ENCODE data around the gene SVOP.

Gene SVOP

GRCh38 chr12:108959748-108960655, 60.9 kb downstream of the SVOP start:
- H3K27ac ChIP-seq (ENCODE audit: low read depth, low read length) = no peak overlapping the region
- H3K4me3 ChIP-seq (ENCODE audit: low read depth, low read length) = no peak overlapping the region
- H3K36me3 ChIP-seq (ENCODE audit: insufficient read depth, low read length) = no peaks in the 10 kb centered on the region
- H3K79me2 ChIP-seq (ENCODE audit: control insufficient read depth, insufficient read depth, low read length, unreplicated experiment) = no peaks in the 10 kb centered on the region
- no peaks in the 10 kb centered on the region for H3K4me1 ChIP-seq (ENCODE audit: control insufficient read depth, insufficient read depth, low read length, unreplicated experiment)
- no peak overlapping the region for H2AFZ ChIP-seq (ENCODE audit: low read length, unreplicated experiment)
- peaks cover 37% of the 10 kb centered on the region for H3K27me3 ChIP-seq (ENCODE audit: insufficient read depth, low read length)

GRCh38 chr12:108955225-108955835, 65.5 kb downstream of the SVOP start:
- H3K27ac ChIP-seq (ENCODE audit: low read depth, low read length) = no peak overlapping the region
- H3K27me3 ChIP-seq (ENCODE audit: insufficient read depth, low read length) = peaks cover 34% of the 10 kb centered on the region
- H3K79me2 ChIP-seq (ENCODE audit: control insufficient read depth, insufficient read depth, low read length, unreplicated experiment) = no peaks in the 10 kb centered on the region
- H3K36me3 ChIP-seq (ENCODE audit: insufficient read depth, low read length) = no peaks in the 10 kb centered on the region
- no peak overlapping the region for H3K4me3 ChIP-seq (ENCODE audit: low read depth, low read length)
- H3K4me1 ChIP-seq (ENCODE audit: control insufficient read depth, insufficient read depth, low read length, unreplicated experiment) = no peaks in the 10 kb centered on the region
- no peak overlapping the region for H2AFZ ChIP-seq (ENCODE audit: low read length, unreplicated experiment)

GRCh38 chr12:108950991-108951739, 69.7 kb downstream of the SVOP start:
- Histone ChIP-seq H3K4me1 (ENCODE audit: control insufficient read depth, insufficient read depth, low read length, unreplicated experiment) (no peaks in the 10 kb centered on the region), H3K27me3 (ENCODE audit: insufficient read depth, low read length) (peaks cover 12% of the 10 kb centered on the region), H3K79me2 (ENCODE audit: control insufficient read depth, insufficient read depth, low read length, unreplicated experiment) (no peaks in the 10 kb centered on the region), H3K36me3 (ENCODE audit: insufficient read depth, low read length) (no peaks in the 10 kb centered on the region), H2AFZ (ENCODE audit: low read length, unreplicated experiment) (peak overlapping the region; percentile 86), H3K4me3 (ENCODE audit: low read depth, low read length) (peak overlapping the region; percentile 47; the same call in 1 of the 2 replicates), H3K27ac (ENCODE audit: low read depth, low read length) (no peak overlapping the region)

GRCh38 chr12:108949976-108950375, 70.9 kb downstream of the SVOP start:
- Histone ChIP-seq H3K79me2 (ENCODE audit: control insufficient read depth, insufficient read depth, low read length, unreplicated experiment) (no peaks in the 10 kb centered on the region), H2AFZ (ENCODE audit: low read length, unreplicated experiment) (no peak overlapping the region), H3K36me3 (ENCODE audit: insufficient read depth, low read length) (no peaks in the 10 kb centered on the region), H3K27ac (ENCODE audit: low read depth, low read length) (no peak overlapping the region), H3K4me3 (ENCODE audit: low read depth, low read length) (no peak overlapping the region), H3K4me1 (ENCODE audit: control insufficient read depth, insufficient read depth, low read length, unreplicated experiment) (no peaks in the 10 kb centered on the region), H3K27me3 (ENCODE audit: insufficient read depth, low read length) (peaks cover 8% of the 10 kb centered on the region; the same call in 1 of the 2 replicates)

- no peak overlapping the region for H2AFZ ChIP-seq (ENCODE audit: low read length, unreplicated experiment)
- no peak overlapping the region for H3K27ac ChIP-seq (ENCODE audit: low read depth, low read length)
- no peaks in the 10 kb centered on the region for H3K4me1 ChIP-seq (ENCODE audit: control insufficient read depth, insufficient read depth, low read length, unreplicated experiment)
- no peaks in the 10 kb centered on the region for H3K79me2 ChIP-seq (ENCODE audit: control insufficient read depth, insufficient read depth, low read length, unreplicated experiment)
- no peaks in the 10 kb centered on the region for H3K27me3 ChIP-seq (ENCODE audit: insufficient read depth, low read length)
- H3K4me3 ChIP-seq (ENCODE audit: low read depth, low read length) = no peak overlapping the region
- no peaks in the 10 kb centered on the region for H3K36me3 ChIP-seq (ENCODE audit: insufficient read depth, low read length)
Observed at GRCh38 chr12:108948367-108948766, 72.5 kb downstream of the SVOP start.

GRCh38 chr12:108947097-108947496, 73.8 kb downstream of the SVOP start:
- H3K27ac ChIP-seq (ENCODE audit: low read depth, low read length) = no peak overlapping the region
- no peaks in the 10 kb centered on the region for H3K27me3 ChIP-seq (ENCODE audit: insufficient read depth, low read length)
- H3K79me2 ChIP-seq (ENCODE audit: control insufficient read depth, insufficient read depth, low read length, unreplicated experiment) = no peaks in the 10 kb centered on the region
- H3K4me1 ChIP-seq (ENCODE audit: control insufficient read depth, insufficient read depth, low read length, unreplicated experiment) = no peaks in the 10 kb centered on the region
- no peak overlapping the region for H3K4me3 ChIP-seq (ENCODE audit: low read depth, low read length)
- H3K36me3 ChIP-seq (ENCODE audit: insufficient read depth, low read length) = no peaks in the 10 kb centered on the region
- no peak overlapping the region for H2AFZ ChIP-seq (ENCODE audit: low read length, unreplicated experiment)

- H2AFZ ChIP-seq (ENCODE audit: low read length, unreplicated experiment) = no peak overlapping the region
- H3K4me1 ChIP-seq (ENCODE audit: control insufficient read depth, insufficient read depth, low read length, unreplicated experiment) = no peaks in the 10 kb centered on the region
- no peak overlapping the region for H3K27ac ChIP-seq (ENCODE audit: low read depth, low read length)
- peaks cover 57% of the 10 kb centered on the region for H3K27me3 ChIP-seq (ENCODE audit: insufficient read depth, low read length)
- H3K79me2 ChIP-seq (ENCODE audit: control insufficient read depth, insufficient read depth, low read length, unreplicated experiment) = no peaks in the 10 kb centered on the region
- H3K36me3 ChIP-seq (ENCODE audit: insufficient read depth, low read length) = no peaks in the 10 kb centered on the region
- H3K4me3 ChIP-seq (ENCODE audit: low read depth, low read length) = no peak overlapping the region
Observed at GRCh38 chr12:108940138-108940537, 80.7 kb downstream of the SVOP start.

- H3K27me3 ChIP-seq (ENCODE audit: insufficient read depth, low read length) = peaks cover 62% of the 10 kb centered on the region
- H3K36me3 ChIP-seq (ENCODE audit: insufficient read depth, low read length) = no peaks in the 10 kb centered on the region
- H3K4me1 ChIP-seq (ENCODE audit: control insufficient read depth, insufficient read depth, low read length, unreplicated experiment) = no peaks in the 10 kb centered on the region
- no peak overlapping the region for H3K4me3 ChIP-seq (ENCODE audit: low read depth, low read length)
- H3K27ac ChIP-seq (ENCODE audit: low read depth, low read length) = no peak overlapping the region
- H2AFZ ChIP-seq (ENCODE audit: low read length, unreplicated experiment) = no peak overlapping the region
- H3K79me2 ChIP-seq (ENCODE audit: control insufficient read depth, insufficient read depth, low read length, unreplicated experiment) = no peaks in the 10 kb centered on the region
Observed at GRCh38 chr12:108939594-108939993, 81.3 kb downstream of the SVOP start.

GRCh38 chr12:108938247-108938924, 82.5 kb downstream of the SVOP start:
- H3K4me1 ChIP-seq (ENCODE audit: control insufficient read depth, insufficient read depth, low read length, unreplicated experiment) = no peaks in the 10 kb centered on the region
- no peak overlapping the region for H3K27ac ChIP-seq (ENCODE audit: low read depth, low read length)
- no peaks in the 10 kb centered on the region for H3K36me3 ChIP-seq (ENCODE audit: insufficient read depth, low read length)
- peaks cover 71% of the 10 kb centered on the region for H3K27me3 ChIP-seq (ENCODE audit: insufficient read depth, low read length)
- H3K79me2 ChIP-seq (ENCODE audit: control insufficient read depth, insufficient read depth, low read length, unreplicated experiment) = no peaks in the 10 kb centered on the region
- H2AFZ ChIP-seq (ENCODE audit: low read length, unreplicated experiment) = no peak overlapping the region
- no peak overlapping the region for H3K4me3 ChIP-seq (ENCODE audit: low read depth, low read length)

GRCh38 chr12:108935159-108935763, 85.6 kb downstream of the SVOP start:
- Histone ChIP-seq H3K4me3 (ENCODE audit: low read depth, low read length) (no peak overlapping the region), H2AFZ (ENCODE audit: low read length, unreplicated experiment) (no peak overlapping the region), H3K36me3 (ENCODE audit: insufficient read depth, low read length) (no peaks in the 10 kb centered on the region), H3K4me1 (ENCODE audit: control insufficient read depth, insufficient read depth, low read length, unreplicated experiment) (no peaks in the 10 kb centered on the region), H3K79me2 (ENCODE audit: control insufficient read depth, insufficient read depth, low read length, unreplicated experiment) (no peaks in the 10 kb centered on the region), H3K27me3 (ENCODE audit: insufficient read depth, low read length) (peaks cover 70% of the 10 kb centered on the region), H3K27ac (ENCODE audit: low read depth, low read length) (no peak overlapping the region)

Measured in ACC112 (cell line).